IMR-90 (cell line): ENCODE data around the gene KIF16B. TPM values are rescaled to one million over a fixed set of nuclear protein-coding genes. Genes with fewer than 3 reads are reported as not detected.

Experiments used
- ATAC-seq: fragments of 200-7000 bp; cut with Tn5 transposase; 2 replicates; pipeline ENCODE4 v1.9.1; 2020; ENCODE audit warnings: low read depth, mild to moderate bottlenecking, moderate library complexity
- BruUV-seq: library from RNA; stranded (reverse); fragments of 400-500 nt; replicated peaks from 2 replicates; lab custom pipeline; 2021; lab: Mats Ljungman, UMichigan
- CTCF ChIA-PET: fragments of 300-600 bp; formaldehyde crosslinking; extraction: SDS; loops from one replicate; lab custom pipeline; 2021; ENCODE audit warnings: antibody characterized with exemption; lab: Yijun Ruan, JAX
- POLR2A ChIA-PET: fragments of 300-600 bp; sonication (Branson Sonifier 250); formaldehyde crosslinking; loops from one replicate; lab custom pipeline; 2022; ENCODE audit warnings: antibody characterized with exemption; ENCODE audit not compliant: unreplicated experiment; lab: Charles Lee
- DNase-seq: peaks from one replicate; pipeline ENCODE4 v3.0.0; 2013
- H2AFZ ChIP-seq: replicated peaks from 2 replicates; pipeline ENCODE3; 2013; ENCODE audit warnings: low read length, mild to moderate bottlenecking; ENCODE audit not compliant: poor library complexity
- H2AK5ac ChIP-seq: 2 replicates; pipeline ENCODE4 v1.6.1; 2013; ENCODE audit warnings: low read depth, low read length, inconsistent platforms
- H2AK9ac ChIP-seq: replicated peaks from 2 replicates; pipeline ENCODE3; 2013; ENCODE audit warnings: mild to moderate bottlenecking, low read depth, low read length, moderate library complexity; ENCODE audit not compliant: poor library complexity
- H2BK120ac ChIP-seq: 2 replicates; pipeline ENCODE4 v1.6.1; 2013; ENCODE audit warnings: low read depth, low read length, inconsistent platforms
- H2BK15ac ChIP-seq: 3 replicates; pipeline ENCODE4 v1.6.1; 2013; ENCODE audit warnings: low read depth, low read length, inconsistent platforms
- H2BK20ac ChIP-seq: 2 replicates; pipeline ENCODE4 v1.6.1; 2013; ENCODE audit warnings: low read depth, mild to moderate bottlenecking, inconsistent platforms, low read length, moderate library complexity
- H2BK5ac ChIP-seq: 2 replicates; pipeline ENCODE4 v1.6.1; 2013; ENCODE audit warnings: mild to moderate bottlenecking, low read depth, low read length, inconsistent platforms; ENCODE audit not compliant: poor library complexity, severe bottlenecking
- H3K14ac ChIP-seq: replicated peaks from 2 replicates; pipeline ENCODE4 v1.6.1; 2013; ENCODE audit warnings: low read depth, low read length, inconsistent platforms
- H3K18ac ChIP-seq: 2 replicates; pipeline ENCODE4 v1.6.1; 2013; ENCODE audit warnings: low read depth, low read length, control low read depth
- H3K23ac ChIP-seq: 2 replicates; pipeline ENCODE4 v1.6.1; 2013; ENCODE audit warnings: low read depth, low read length, inconsistent platforms
- H3K27ac ChIP-seq: 2 replicates; pipeline ENCODE4 v1.5.1; 2013; ENCODE audit warnings: mild to moderate bottlenecking, control low read depth, low read length; ENCODE audit not compliant: insufficient read depth
- H3K27me3 ChIP-seq: 2 replicates; pipeline ENCODE4 v1.6.1; 2013; ENCODE audit warnings: low read length; ENCODE audit not compliant: control insufficient read depth, insufficient read depth
- H3K36me3 ChIP-seq: 2 replicates; pipeline ENCODE4 v1.6.1; 2013; ENCODE audit warnings: low read length, mixed read lengths; ENCODE audit not compliant: control insufficient read depth, insufficient read depth
- H3K4ac ChIP-seq: 2 replicates; pipeline ENCODE4 v1.6.1; 2013; ENCODE audit warnings: low read depth, low read length, inconsistent platforms
- H3K4me1 ChIP-seq: 2 replicates; pipeline ENCODE4 v1.6.1; 2013; ENCODE audit warnings: low read length, mixed read lengths; ENCODE audit not compliant: control insufficient read depth, insufficient read depth
- H3K4me2 ChIP-seq: 2 replicates; pipeline ENCODE4 v1.6.1; 2013; ENCODE audit warnings: low read depth, mild to moderate bottlenecking, control low read depth, low read length, moderate library complexity
- H3K4me3 ChIP-seq: 2 replicates; pipeline ENCODE4 v1.5.1; 2013; ENCODE audit warnings: low read depth, mild to moderate bottlenecking, control low read depth, low read length, moderate library complexity; ENCODE audit not compliant: insufficient read depth
- H3K56ac ChIP-seq: 2 replicates; pipeline ENCODE4 v1.6.1; 2013; ENCODE audit warnings: low read length, inconsistent platforms; ENCODE audit not compliant: insufficient read depth; ENCODE audit errors: extremely low read depth
- H3K79me1 ChIP-seq, 2 experiments: 2 replicates each; pipeline ENCODE4 v1.6.1; 2013; ENCODE audit warnings: low read length in 2 of 2, inconsistent platforms in 1 of 2, low read depth in 1 of 2
- H3K9ac ChIP-seq: 2 replicates; pipeline ENCODE4 v1.6.1; 2013; ENCODE audit warnings: low read depth, low read length, control low read depth
- H3K9me1 ChIP-seq: 2 replicates; pipeline ENCODE4 v1.6.1; 2013; ENCODE audit warnings: low read length, inconsistent platforms; ENCODE audit not compliant: insufficient read depth
- H3K9me3 ChIP-seq: 2 replicates; pipeline ENCODE4 v1.6.1; 2013; ENCODE audit warnings: low read length; ENCODE audit not compliant: control insufficient read depth, insufficient read depth
- H4K20me1 ChIP-seq: 2 replicates; pipeline ENCODE4 v1.6.1; 2013; ENCODE audit warnings: low read length, inconsistent platforms; ENCODE audit not compliant: insufficient read depth
- H4K5ac ChIP-seq: 2 replicates; pipeline ENCODE4 v1.6.1; 2013; ENCODE audit warnings: mild to moderate bottlenecking, low read depth, low read length, control low read depth
- H4K8ac ChIP-seq, 2 experiments: 2 replicates each; pipeline ENCODE4 v1.6.1; 2013; ENCODE audit warnings: low read depth in 2 of 2, low read length in 2 of 2, control low read depth in 1 of 2, inconsistent platforms in 1 of 2
- H4K91ac ChIP-seq: 2 replicates; pipeline ENCODE4 v1.6.1; 2013; ENCODE audit warnings: low read depth, low read length, inconsistent platforms; ENCODE audit not compliant: insufficient read depth
- BHLHE40 ChIP-seq: fragments of 150-350 bp; IDR thresholded peaks from 2 replicates; pipeline ENCODE4 v1.6.1; 2016; ENCODE audit warnings: mild to moderate bottlenecking, low read depth, low read length
- CEBPB ChIP-seq: IDR thresholded peaks from 2 replicates; pipeline ENCODE4 v1.6.1; 2012; ENCODE audit warnings: low read depth, low read length, improper control_type of control experiment
- CHD1 ChIP-seq: IDR thresholded peaks from 2 replicates; pipeline ENCODE4 v1.6.1; 2012; ENCODE audit warnings: low read depth, low read length, improper control_type of control experiment
- CTCF ChIP-seq: conservative IDR thresholded peaks from 2 replicates; pipeline ENCODE4 v1.5.1; 2012; ENCODE audit warnings: mild to moderate bottlenecking, low read depth, low read length, improper control_type of control experiment
- ELK1 ChIP-seq: fragments of 150-350 bp; IDR thresholded peaks from 2 replicates; pipeline ENCODE4 v1.6.1; 2016; ENCODE audit warnings: low read depth, mild to moderate bottlenecking, low read length, moderate library complexity, borderline replicate concordance
- FOS ChIP-seq: fragments of 150-350 bp; IDR thresholded peaks from 2 replicates; pipeline ENCODE4 v1.6.1; 2016; ENCODE audit warnings: low read depth, low read length
- MAFK ChIP-seq: IDR thresholded peaks from 2 replicates; pipeline ENCODE4 v1.6.1; 2012; ENCODE audit warnings: low read depth, low read length, improper control_type of control experiment
- MAZ ChIP-seq: IDR thresholded peaks from 2 replicates; pipeline ENCODE4 v1.6.1; 2012; ENCODE audit warnings: low read depth, mild to moderate bottlenecking, low read length, improper control_type of control experiment, moderate library complexity, borderline replicate concordance
- MXI1 ChIP-seq: IDR thresholded peaks from 2 replicates; pipeline ENCODE4 v1.6.1; 2012; ENCODE audit warnings: low read depth, mild to moderate bottlenecking, low read length, moderate library complexity, borderline replicate concordance
- NFE2L2 ChIP-seq: fragments of 150-350 bp; IDR thresholded peaks from 2 replicates; pipeline ENCODE4 v1.6.1; 2016; ENCODE audit warnings: low read depth, mild to moderate bottlenecking, low read length
- POLR2A ChIP-seq: IDR thresholded peaks from 2 replicates; pipeline ENCODE4 v1.6.1; 2012; ENCODE audit warnings: mild to moderate bottlenecking, low read depth, low read length
- RAD21 ChIP-seq: IDR thresholded peaks from 2 replicates; pipeline ENCODE4 v1.6.1; 2012; ENCODE audit warnings: low read length, improper control_type of control experiment
- RCOR1 ChIP-seq: IDR thresholded peaks from 2 replicates; pipeline ENCODE4 v1.6.1; 2012; ENCODE audit warnings: mild to moderate bottlenecking, low read length, improper control_type of control experiment; ENCODE audit not compliant: insufficient replicate concordance
- RFX5 ChIP-seq: IDR thresholded peaks from 2 replicates; pipeline ENCODE4 v1.8.0; 2012; ENCODE audit warnings: low read depth, mild to moderate bottlenecking, low read length, moderate library complexity
- SMC3 ChIP-seq: fragments of 150-350 bp; IDR thresholded peaks from 2 replicates; pipeline ENCODE4 v1.6.1; 2016; ENCODE audit warnings: low read depth, mild to moderate bottlenecking, antibody characterized with exemption, low read length, moderate library complexity
- USF2 ChIP-seq: fragments of 150-350 bp; IDR thresholded peaks from 2 replicates; pipeline ENCODE4 v1.6.1; 2017; ENCODE audit warnings: mild to moderate bottlenecking, antibody characterized with exemption, low read length, low read depth
- WGBS, 2 experiments: methylation state at CpG; one replicate each; pipeline versions ENCODE4 v1.1.5 to v1.1.7; 2013; ENCODE audit warnings: missing lambda C conversion rate in 2 of 2; ENCODE audit not compliant: insufficient read length in 1 of 2; ENCODE audit errors: extremely low coverage in 2 of 2; 5-methylcytosine and 5-hydroxymethylcytosine counted together
- dilution Hi-C: fragments of 300-500 bp; cut with HindIII; formaldehyde crosslinking; loops from one replicate; pipeline ENCODE4 v1.14.3; 2018; ENCODE audit warnings: low sequenced_read_pairs; ENCODE audit not compliant: unreplicated experiment
- in situ Hi-C: fragments of 300-500 bp; cut with MboI; formaldehyde crosslinking; loops from 3 replicates; pipeline ENCODE4 v1.14.3; 2019; ENCODE audit warnings: low sequenced_read_pairs, inconsistent platforms, mixed read lengths
- intact Hi-C: fragments of 100-400 bp; cut with micrococcal nuclease; formaldehyde crosslinking; loops from 2 replicates; pipeline ENCODE4 v1.10.0; 2022
- polyA plus RNA-seq, 3 experiments: library from polyadenylated mRNA; depleted of rRNA; stranded (reverse); fragments of >200 nt; gene quantifications; 2 replicates each; pipeline ENCODE4 v1.2.3, GENCODE V29; 2012; ENCODE audit warnings: low replicate concordance in 1 of 3
- total RNA-seq: library from RNA; depleted of rRNA; stranded (reverse); fragments of >200 nt; gene quantifications from 2 replicates; pipeline ENCODE4 v1.2.3, GENCODE V29; 2012

The KIF16B gene
- total and polyA plus RNA-seq, 2 of the 4 experiments (the other 2 are of a cell fraction) = 4.7 to 10.0 TPM

- Histone ChIP-seq H3K23ac (no peak overlapping the region), H3K14ac (no peak overlapping the region), H2BK20ac (no peak overlapping the region), H3K27me3 (no peaks in the 10 kb centered on the region), H3K9me3 (no peaks in the 10 kb centered on the region), H4K8ac (no peak overlapping the region), H3K79me1 (no peaks in the 10 kb centered on the region; a peak in 1 of 4 replicates), H3K56ac (no peak overlapping the region), H2AK9ac (no peak overlapping the region), H3K18ac (no peak overlapping the region), H2BK120ac (no peak overlapping the region), H3K4ac (no peak overlapping the region), H3K4me1 (0 out of 2 replicates have a peak, but pooled peaks cover 2% of the 10 kb centered on the region), H2BK15ac (no peak overlapping the region), H4K20me1 (no peaks in the 10 kb centered on the region), H4K5ac (no peak overlapping the region), H3K9me1 (peaks cover 3% of the 10 kb centered on the region; the same call in 1 of the 2 replicates), H2AK5ac (no peak overlapping the region), H3K27ac (no peak overlapping the region), H3K4me2 (no peak overlapping the region), H2AFZ (no peak overlapping the region), H3K4me3 (no peak overlapping the region), H4K91ac (no peak overlapping the region), H3K9ac (no peak overlapping the region), H3K36me3 (no peaks in the 10 kb centered on the region), H2BK5ac (no peak overlapping the region)
- ATAC-seq (no peak), DNase-seq (no peak)
- dilution Hi-C loops = no loop called here
- ChIA-PET CTCF (no interaction called here), POLR2A (no interaction called here)
- intact Hi-C loops = no loop called here
- WGBS, 2 experiments = no CpG with 5 or more reads among the region's 1 CpG
- in situ Hi-C loops = no loop called here
- BruUV-seq = no TSS peak
- TF ChIP-seq MAFK = no peak
- no peak for TF ChIP-seq BHLHE40
- TF ChIP-seq SMC3 = no peak
- TF ChIP-seq USF2 = no peak
- TF ChIP-seq ELK1 = no peak
- TF ChIP-seq RAD21 = no peak
- no peak for TF ChIP-seq POLR2A
- TF ChIP-seq MAZ = no peak
- no peak for TF ChIP-seq MXI1
- TF ChIP-seq NFE2L2 = no peak
- no peak for TF ChIP-seq CTCF
- no peak for TF ChIP-seq RFX5
- no peak for TF ChIP-seq FOS
- no peak for TF ChIP-seq CEBPB
- TF ChIP-seq RCOR1 = no peak
- TF ChIP-seq CHD1 = no peak
These were observed 117.9 kb downstream of the KIF16B start for GRCh38 chr20:16455324-16455723.
